Activated CD8-positive, alpha-beta memory T cell treated with anti-CD3 and anti-CD28 coated beads for 1 hour (primary cell): ENCODE data around the gene UBR4.

Experiments used
- DNase-seq, 2 donors: peaks; one replicate each; pipeline ENCODE4 v3.0.0-alpha.2; 2020; ENCODE audit warnings: low read depth in 1 of 2; ENCODE audit errors: extremely low read depth in 1 of 2

Gene UBR4

GRCh38 chr1:19149736-19150135, 60.3 kb downstream of the UBR4 start:
- no peak for DNase-seq

DNA sequence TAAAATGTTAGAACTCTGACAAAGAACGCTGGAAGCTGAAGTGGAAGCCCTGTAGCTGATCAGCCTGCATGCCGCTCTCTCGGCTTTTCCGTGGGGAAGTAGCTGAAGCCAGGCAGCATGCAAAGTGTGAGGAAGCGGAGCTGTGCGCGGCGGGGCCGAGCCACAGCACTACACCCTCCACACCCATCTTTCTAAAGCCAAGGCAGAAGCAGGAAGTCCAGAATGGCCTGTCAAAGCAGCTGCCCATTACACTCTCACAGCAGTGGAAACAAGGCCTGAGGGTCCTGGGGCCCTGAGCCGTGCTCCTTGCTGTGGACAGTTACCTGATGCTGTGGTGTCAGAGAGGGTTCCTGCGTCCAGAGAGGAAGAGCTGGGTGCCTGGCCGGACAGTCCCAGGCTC, 69.6 kb downstream of the UBR4 start:
- DNase-seq: no peak

DNA sequence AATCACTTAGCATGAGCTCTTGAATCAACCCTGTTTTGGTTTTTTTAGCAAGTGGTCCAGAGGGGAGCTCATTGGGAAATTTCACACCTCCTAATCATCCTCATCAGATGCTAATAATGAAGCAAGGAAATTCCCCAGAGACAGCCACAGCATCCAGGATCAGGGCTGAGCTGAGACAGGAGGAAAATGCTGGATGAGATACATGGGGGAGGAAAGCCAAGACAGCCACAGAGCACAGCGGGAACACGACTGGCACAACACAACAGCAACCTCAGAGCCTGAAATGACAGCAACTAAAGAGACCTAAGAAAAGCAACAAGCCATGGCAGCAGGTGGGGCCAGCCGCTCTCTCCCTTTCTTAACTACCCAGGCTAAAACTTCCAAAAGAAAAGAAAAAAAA, 70.4 kb downstream of the UBR4 start:
- no peak for DNase-seq

DNA sequence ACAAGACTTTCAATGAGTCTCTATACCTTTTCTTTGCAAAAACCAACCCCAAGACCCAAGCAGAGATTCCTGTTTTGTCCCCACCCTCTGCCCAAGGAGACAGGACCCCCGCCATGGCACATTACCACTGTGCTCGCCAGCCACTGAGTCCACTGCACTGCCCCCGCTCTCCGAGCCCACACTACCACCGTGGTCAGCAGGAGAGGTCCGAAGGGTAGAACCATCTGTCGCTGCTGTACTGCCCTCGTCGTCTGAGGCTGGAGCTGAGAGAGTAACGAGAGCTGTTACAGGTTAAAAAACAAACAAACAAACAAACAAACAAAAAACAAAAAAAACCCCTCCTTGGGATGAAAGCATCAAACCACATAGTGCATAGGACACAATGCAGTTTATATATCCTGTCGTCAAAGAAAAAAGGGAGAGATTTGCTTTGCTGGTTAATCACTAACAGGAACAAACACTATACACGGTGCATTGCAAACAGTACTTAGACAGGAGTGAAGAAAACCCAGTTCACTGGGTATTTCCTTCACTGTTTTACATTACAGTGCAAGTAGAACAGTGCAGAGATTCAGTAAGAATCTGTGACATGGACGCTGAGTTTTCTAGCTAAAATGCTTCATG, 71.0 kb downstream of the UBR4 start:
- DNase-seq: no peak

- DNase-seq: no peak
These were observed 71.7 kb downstream of the UBR4 start for GRCh38 chr1:19138331-19138730.

- DNase-seq: no peak
These were observed 72.9 kb downstream of the UBR4 start for GRCh38 chr1:19137158-19137557.

DNA sequence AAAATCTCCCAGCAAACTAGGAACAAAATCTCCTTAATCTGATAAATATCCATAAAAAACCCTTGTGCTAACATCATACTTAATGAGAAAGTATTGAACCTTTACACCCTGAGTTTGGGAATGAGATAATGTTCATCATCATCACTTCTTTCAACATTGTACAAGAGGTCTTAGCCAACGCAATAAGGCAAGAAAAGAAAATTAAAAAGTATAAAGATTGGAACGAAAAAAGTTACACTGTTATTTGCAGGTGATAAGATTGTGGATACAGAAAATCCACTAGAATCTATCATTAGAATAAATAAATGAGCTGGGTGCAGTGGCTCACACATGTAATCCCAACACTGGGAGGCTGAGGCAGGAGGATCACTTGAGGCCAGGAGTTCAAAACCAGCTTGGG, 76.7 kb downstream of the UBR4 start:
- no peak for DNase-seq

DNA sequence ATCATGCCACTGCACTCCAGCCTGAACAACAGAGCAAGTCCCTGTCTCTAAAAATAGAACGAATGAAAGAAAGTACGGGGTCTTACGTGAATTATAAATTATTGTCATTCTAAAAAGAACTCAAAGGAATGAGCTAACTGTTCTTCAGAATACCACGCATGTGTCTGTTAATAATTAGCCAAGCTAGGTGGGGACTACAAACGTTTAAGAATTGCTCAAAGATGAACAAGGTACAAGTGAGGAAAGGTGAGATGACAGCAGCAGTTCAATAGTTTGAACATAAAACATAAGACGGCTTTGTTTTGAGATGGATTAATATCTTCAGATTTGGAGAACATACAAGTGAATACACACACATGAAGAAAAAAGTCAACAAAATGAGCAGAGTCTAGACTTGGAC, 79.6 kb downstream of the UBR4 start:
- DNase-seq: no peak

- DNase-seq: no peak
These were observed 81.0 kb downstream of the UBR4 start for GRCh38 chr1:19128968-19129514.

DNA sequence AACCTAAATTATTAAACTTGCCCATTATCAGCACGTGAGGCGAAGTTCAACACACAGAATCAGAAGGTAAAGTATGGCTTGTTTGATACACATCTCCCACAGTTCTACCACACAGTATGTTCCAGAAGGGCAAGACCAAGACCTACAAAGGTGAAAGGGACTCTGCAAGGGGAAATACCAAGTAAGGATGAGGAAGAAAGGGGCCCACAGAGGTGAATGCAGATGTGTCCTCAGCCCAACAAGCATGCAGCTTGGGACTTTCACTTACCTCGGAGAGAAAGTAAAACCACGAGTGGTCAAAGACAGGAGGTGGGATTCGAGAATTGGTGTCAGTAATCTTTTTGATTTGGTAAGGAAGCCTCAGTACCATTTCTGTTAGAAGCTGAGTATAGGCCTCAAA, 85.8 kb downstream of the UBR4 start:
- no peak for DNase-seq

DNA sequence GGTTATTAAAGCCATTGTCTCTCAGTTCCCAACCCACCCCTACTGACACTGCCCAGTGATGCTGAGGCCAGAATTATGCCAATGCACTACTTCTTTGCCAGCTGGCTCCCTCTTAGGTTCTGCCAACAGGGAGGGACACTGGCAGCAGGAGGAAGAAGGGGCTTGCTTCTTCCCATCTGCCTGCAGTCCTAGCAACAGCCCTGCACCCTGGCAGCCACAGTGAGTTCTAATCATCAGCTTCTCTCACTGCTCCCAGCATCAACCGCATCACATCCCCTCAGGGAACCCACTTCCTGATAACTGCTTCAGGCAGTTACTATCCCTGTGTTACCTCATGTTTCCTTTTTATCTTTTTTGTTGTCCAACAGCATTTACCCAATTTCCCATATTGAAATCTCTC, 86.2 kb downstream of the UBR4 start:
- DNase-seq: peak in 1 of 2 donors; percentile 7

DNA sequence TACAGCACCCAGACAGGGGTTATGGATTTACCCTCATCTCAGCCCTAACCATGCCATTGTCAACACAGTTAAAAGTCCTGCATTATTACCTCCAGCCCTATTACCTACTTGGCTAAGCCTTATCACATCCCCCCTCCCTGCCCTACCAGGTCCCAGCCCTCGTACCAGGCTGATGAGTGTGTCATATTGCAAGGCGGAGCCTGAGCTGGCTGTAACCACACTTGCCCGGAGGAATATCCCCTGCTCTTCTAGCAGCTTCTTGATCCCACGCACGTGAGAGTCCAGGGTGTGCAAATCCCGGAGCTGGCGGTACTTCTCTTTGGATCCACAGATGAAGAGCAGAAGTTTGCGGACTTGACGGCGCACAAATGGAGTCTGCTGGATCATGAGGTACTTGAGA, 87.4 kb downstream of the UBR4 start:
- no peak for DNase-seq

DNA sequence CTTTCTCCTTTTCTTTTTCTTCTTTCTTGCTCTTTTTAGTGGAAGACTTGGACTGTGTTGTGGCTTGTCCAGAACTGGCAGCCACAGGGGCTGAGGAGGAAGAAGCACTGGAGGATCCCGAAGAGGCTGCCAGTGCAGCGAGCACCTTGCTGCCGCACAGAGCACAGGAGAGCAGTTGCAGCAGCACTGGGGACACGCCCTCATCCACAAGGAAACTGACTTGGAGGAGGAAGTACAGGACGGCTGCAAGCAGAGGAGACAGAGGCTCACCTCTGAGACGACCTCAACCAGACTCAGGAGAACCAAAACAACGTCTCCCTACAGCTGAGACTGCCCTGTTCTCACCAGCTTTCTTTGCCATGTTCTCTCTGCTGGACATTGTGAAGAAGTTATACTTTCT, 88.9 kb downstream of the UBR4 start:
- DNase-seq: no peak

- no peak for DNase-seq
These were observed 90.0 kb downstream of the UBR4 start for GRCh38 chr1:19120070-19120469.

DNA sequence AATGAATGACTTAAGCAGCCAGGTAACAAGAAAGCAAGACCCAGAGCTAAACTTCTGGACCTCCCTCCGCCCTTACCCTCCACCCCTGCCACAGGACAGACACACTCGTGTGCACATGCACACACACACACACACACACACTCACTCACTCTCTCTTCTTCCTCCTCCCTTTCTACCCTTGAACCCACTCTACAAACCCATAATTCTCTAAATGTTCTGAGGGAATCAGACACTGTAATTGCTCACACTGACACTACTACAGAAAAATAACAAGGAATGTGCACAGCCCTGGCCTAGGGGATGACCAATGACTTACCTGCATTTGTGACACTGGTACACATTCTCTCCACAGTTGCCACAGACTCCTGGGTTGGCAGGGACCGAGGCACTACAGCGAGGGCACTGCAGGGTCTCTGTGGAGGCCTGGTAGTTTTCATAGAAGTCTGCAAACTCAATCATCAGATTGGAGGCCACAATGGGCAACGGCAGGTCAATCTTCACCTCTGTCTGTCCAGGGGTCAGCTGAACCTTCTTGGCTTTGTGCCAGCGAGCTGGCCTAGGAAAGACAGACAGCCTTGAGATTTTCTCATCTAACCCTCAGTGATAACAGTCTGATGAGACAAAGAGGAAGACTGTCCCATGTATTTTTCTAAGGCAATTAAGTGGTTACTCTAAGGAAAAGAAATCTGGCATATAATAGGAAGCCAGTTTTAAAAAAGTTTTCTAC, 94.8 kb downstream of the UBR4 start:
- DNase-seq: no peak

GRCh38 chr1:19113697-19114092, 96.4 kb downstream of the UBR4 start:
- peak in 1 of 2 donors; percentile 10 for DNase-seq

GRCh38 chr1:19112891-19113696, 97.0 kb downstream of the UBR4 start:
- DNase-seq: no peak

- no peak for DNase-seq
These were observed 99.7 kb downstream of the UBR4 start for GRCh38 chr1:19110257-19110927.

DNA sequence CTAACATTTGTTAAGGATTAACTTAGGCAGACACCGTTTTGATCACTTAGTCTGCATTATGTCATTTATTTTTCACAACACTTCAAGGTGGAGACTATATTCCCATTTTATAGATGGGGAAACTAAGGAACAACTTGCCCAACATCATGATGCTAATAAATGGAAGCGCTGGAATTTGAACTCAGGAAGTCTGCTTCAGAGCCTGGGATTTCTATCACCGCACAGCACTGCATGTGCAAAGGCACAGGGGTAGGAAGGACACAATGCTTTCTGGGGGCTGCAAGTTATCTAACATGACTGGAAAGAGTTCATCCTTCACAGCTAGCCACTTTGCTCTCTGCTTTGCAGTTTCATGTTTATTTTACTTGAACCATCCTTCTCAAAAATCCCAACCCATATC, 100.5 kb downstream of the UBR4 start:
- DNase-seq: no peak

DNA sequence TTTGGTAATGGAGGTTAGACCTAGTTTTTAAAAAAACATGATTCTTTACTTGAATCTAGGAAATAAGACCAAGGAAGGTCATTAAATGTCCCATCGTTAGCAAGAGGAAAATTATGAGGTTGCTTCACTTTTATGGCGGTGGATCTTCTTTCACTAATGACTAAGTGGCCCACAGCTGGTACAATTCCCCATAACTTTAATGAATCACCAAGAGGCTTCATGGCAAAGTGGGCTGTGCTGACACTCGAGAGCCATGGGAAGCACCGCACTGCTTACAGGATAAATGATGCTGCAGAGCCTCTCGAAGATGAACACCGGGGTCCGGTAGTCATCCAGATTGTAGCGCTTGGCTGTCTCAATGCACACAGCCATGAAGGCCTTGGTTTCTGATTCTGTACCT, 108.8 kb downstream of the UBR4 start:
- DNase-seq: no peak

GRCh38 chr1:19100028-19100427, 110.0 kb downstream of the UBR4 start:
- no peak for DNase-seq
